Aorta (tissue), 5 donors: ENCODE results near the gene KLF15. TPM values are rescaled to one million over a fixed set of nuclear protein-coding genes. Genes with fewer than 3 reads are reported as not detected.

ENCODE experiments used
- ATAC-seq: fragments of 200-7000 bp; cut with Tn5 transposase; one replicate; pipeline ENCODE4 v1.9.1; 2022; ENCODE audit warnings: moderate library complexity; ENCODE audit not compliant: low FRiP score
- DNase-seq, 2 donors: peaks; one replicate each; pipeline ENCODE4 v3.0.0-alpha.2; 2020
- H3K27ac ChIP-seq, 2 donors: one replicate each; pipeline ENCODE4 v1.5.1; 2013; ENCODE audit warnings: low read length in 2 of 2, mild to moderate bottlenecking in 2 of 2, moderate library complexity in 2 of 2, control low read depth in 1 of 2, inconsistent platforms in 1 of 2, low read depth in 1 of 2
- H3K27me3 ChIP-seq, 2 donors: one replicate each; pipeline ENCODE4 v1.6.1; 2013; ENCODE audit warnings: control low read depth in 1 of 2, low read length in 1 of 2, mild to moderate bottlenecking in 1 of 2, moderate library complexity in 1 of 2; ENCODE audit not compliant: insufficient read depth in 2 of 2, control insufficient read depth in 1 of 2
- H3K36me3 ChIP-seq, 2 donors: one replicate each; pipeline ENCODE4 v1.6.1; 2013; ENCODE audit warnings: control low read depth in 1 of 2, low read length in 1 of 2, mild to moderate bottlenecking in 1 of 2; ENCODE audit not compliant: insufficient read depth in 2 of 2, control insufficient read depth in 1 of 2
- H3K4me1 ChIP-seq, 2 donors: one replicate each; pipeline ENCODE4 v1.6.1; 2013; ENCODE audit warnings: low read length in 2 of 2, control low read depth in 1 of 2, mild to moderate bottlenecking in 1 of 2, moderate library complexity in 1 of 2; ENCODE audit not compliant: insufficient read depth in 2 of 2, control insufficient read depth in 1 of 2
- H3K4me3 ChIP-seq, 2 donors: one replicate each; pipeline ENCODE4 v1.5.1; 2013; ENCODE audit warnings: low read length in 2 of 2, control low read depth in 1 of 2, mild to moderate bottlenecking in 1 of 2
- H3K9me3 ChIP-seq: one replicate; pipeline ENCODE4 v1.6.1; 2013; ENCODE audit warnings: mild to moderate bottlenecking, low read length; ENCODE audit not compliant: control insufficient read depth
- WGBS, 2 donors: extraction: QIAGEN DNeasy Blood & Tissue Kit; methylation state at CpG; one replicate each; pipeline ENCODE4 v1.1.7; 2013; 5-methylcytosine and 5-hydroxymethylcytosine counted together
- intact Hi-C, 2 donors: fragments of 100-400 bp; cut with DNase I; formaldehyde crosslinking; loops; one replicate each; pipeline versions ENCODE4 v1.14.2 to v1.15.0; 2022
- polyA plus RNA-seq, 2 donors: library from polyadenylated mRNA; stranded (reverse); fragments of 200-250 nt; gene quantifications; one replicate each; pipeline ENCODE4 v1.2.3, GENCODE V29; 2013
- total RNA-seq, 2 donors: library from RNA; stranded (reverse); fragmentation: NEBNext Ultra II Directional; extraction: Animal tissue kit (Norgen Biotek cat#: 25700); gene quantifications; one replicate each; pipeline ENCODE4 v1.2.1, GENCODE V29; 2021
- donor health status: healthy with polysubstance abuse.
- donor health status: Bipolar disorder and iron deficiency.
- donor health status: DM: no; HTN: no; CAD: no.
- donor health status: DM: no; HTN: no; CAD: no.
- donor health status: DM: yes; HTN: yes; CAD: no.

Gene KLF15
- total and polyA plus RNA-seq, 4 donors = 8.5 to 43.9 (median 31.8) TPM

DNA sequence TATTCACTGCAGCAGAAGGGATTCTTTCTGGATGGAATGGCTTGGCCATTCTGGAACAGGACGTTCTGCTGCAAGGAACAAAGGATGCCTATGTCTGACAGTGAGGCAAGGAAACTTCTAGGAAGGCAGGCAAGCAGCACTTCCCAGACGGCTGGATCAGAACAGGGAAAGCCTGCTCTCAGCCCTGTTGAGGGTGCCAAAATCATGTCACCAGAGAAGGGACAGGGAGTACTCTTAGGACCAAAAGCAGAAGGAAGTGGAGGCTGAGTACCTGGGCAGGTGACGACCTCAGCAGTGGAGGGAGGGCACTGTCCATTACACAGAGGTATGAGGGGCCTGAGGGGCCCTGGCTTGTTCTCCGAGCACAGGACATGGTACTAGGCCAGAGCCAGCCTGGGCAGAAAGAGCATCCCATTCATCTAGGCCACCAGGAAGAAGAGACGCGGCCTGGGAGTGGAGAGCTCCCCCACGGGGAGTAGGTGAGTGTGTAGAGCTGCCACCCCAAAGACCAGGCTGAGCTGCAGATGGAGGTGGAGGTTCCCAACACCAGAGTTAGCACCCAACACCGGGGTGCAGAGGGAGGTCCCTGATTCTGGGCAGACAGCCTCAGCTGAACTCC, 9.6 kb downstream of the KLF15 start:
- Histone ChIP-seq H3K36me3 (peaks cover 0 to 21% of the 10 kb centered on the region in 2 donors), H3K9me3 (no peaks in the 10 kb centered on the region), H3K4me3 (no peak overlapping the region), H3K27me3 (no peaks in the 10 kb centered on the region), H3K27ac (no peak overlapping the region), H3K4me1 (no peaks in the 10 kb centered on the region)
- no peak for ATAC-seq
- intact Hi-C loops = no loop called here
- WGBS, 2 donors = 76 to 83% methylated on average over 8 of the region's 8 CpGs
- peak; percentile 18 to 43 for DNase-seq

DNA sequence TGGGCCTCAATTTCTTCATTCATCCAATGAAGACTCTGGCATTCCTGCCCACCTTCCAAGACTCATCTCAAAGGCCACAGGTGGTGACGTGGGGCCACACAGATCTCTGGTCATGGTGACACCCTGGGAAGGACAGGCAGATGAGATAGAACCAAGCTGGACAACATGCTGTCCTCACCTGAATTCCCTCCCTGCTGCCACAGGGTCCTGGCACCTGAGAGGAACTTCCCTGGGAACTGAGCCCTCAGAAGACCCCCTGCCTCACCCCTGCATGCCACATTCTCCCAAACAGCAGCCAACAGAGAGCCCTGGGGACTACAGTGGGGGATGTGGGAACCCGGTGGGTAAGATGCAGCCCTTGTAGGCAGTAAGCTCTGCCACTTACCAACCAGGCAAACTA, 10.7 kb downstream of the KLF15 start:
- Histone ChIP-seq H3K27ac (no peak overlapping the region), H3K27me3 (no peaks in the 10 kb centered on the region), H3K36me3 (peaks cover 0 to 11% of the 10 kb centered on the region in 2 donors), H3K4me1 (no peaks in the 10 kb centered on the region), H3K9me3 (no peaks in the 10 kb centered on the region), H3K4me3 (no peak overlapping the region)
- ATAC-seq (no peak), DNase-seq (peak in 1 of 2 donors; percentile 3)
- 81 to 93% methylated on average over 2 of the region's 2 CpGs for WGBS, 2 donors
- intact Hi-C loops = no loop called here

DNA sequence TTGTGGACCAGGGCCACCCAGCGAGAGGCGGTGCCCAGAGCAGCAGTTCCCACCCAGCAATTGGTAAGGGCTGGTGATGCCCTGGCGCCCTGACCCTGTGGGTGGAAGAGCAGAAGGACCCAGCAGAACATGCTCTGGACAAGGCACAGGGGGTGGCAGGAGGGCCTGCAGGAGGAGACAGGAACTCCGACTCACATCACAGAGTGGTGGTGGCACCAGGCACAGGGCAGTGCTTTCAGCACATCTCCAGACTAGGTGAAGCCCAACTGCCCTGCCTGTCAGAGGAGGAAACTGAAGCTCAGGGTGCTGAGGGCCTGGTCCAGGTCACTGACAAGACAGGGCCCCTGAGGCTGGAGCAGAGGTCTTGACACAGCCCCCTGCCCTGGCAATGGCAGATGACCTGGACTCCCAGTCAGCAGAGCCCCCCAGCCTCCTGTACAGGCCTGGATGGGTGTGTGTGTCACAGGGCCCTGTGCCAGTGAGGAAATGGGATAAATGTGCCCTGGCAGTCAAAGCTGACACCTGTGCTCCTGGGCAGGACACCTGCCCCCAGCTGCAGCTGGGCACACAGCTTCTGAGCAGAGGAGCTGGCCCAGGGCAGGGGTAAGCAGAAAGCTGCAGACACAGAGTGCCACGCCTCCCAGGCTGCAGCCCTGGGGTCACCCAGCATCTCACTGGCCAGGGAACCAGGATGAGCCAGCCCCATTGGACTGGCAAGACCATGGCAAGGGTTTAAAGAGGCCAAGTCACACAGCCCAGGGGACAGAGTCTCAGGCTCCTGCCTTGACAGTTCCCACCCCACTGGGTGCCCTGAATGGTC, 11.4 kb downstream of the KLF15 start:
- Histone ChIP-seq H3K36me3 (peaks cover 0 to 7% of the 10 kb centered on the region in 2 donors), H3K27me3 (no peaks in the 10 kb centered on the region), H3K9me3 (no peaks in the 10 kb centered on the region), H3K4me3 (no peak overlapping the region), H3K4me1 (no peaks in the 10 kb centered on the region), H3K27ac (no peak overlapping the region)
- ATAC-seq (no peak), DNase-seq (peak in 1 of 2 donors; percentile 41)
- intact Hi-C loops = no loop called here
- WGBS, 2 donors = 91 to 98% methylated on average over 5 of the region's 5 CpGs

DNA sequence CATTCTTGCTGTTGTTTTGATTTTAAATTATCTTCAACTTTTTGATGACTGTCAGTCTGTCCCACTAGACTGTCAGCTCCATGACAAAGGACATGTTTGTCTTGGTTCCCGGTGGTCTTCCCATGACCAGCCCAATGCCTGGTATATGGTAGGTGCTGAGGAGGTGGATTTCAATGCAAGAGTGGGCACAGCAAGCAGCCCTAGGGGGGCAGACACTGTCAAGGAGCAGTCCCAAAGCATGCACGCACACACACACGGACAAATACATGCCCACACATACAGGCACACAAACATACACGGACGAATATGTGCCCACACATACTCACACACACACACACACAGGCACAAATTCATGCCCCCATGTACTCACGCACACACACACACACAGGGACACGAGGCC, 12.0 kb downstream of the KLF15 start:
- intact Hi-C loops = no loop called here
- Histone ChIP-seq H3K27me3 (no peaks in the 10 kb centered on the region), H3K4me3 (no peak overlapping the region), H3K36me3 (peaks cover 0 to 5% of the 10 kb centered on the region in 2 donors), H3K9me3 (peaks cover 3% of the 10 kb centered on the region), H3K27ac (no peak overlapping the region), H3K4me1 (no peaks in the 10 kb centered on the region)
- DNase-seq = no peak
- ATAC-seq = no peak
- 93 to 95% methylated on average over 7 of the region's 7 CpGs for WGBS, 2 donors

DNA sequence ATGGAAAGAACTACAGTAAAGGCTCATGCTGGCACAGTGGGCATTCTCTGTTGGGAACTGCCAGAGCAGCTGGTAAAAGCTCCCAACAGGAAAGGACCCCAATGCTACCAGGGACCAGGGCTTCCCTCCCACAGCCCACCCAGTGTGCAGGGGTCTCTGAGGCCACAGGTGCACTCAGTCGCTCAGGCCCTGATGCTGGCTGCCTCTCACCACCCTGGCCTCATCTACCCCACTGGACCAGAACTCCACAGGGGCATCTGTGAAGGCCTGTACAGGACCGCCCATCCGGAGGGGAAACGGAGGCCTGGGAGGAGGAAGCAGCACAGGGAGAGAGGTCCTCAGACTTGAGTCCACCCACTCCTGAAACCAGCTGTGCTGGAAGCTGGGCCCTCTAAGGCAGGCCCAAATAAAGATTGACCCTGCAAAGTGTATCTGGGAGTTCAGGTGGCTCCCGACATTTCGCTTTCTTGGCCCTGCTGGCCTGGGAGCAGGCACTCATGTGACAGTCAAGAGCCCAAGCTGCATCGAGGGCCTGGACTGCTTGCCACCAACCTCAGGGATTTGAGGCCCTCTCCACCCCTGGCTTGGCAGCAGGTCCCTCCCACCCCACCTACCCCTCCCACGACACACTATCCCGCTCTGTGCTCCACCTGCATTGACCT, 12.7 kb downstream of the KLF15 start:
- no peak overlapping the region for H3K27ac ChIP-seq
- no peaks in the 10 kb centered on the region for H3K27me3 ChIP-seq
- 95 to 96% methylated on average over 9 of the region's 9 CpGs for WGBS, 2 donors
- no peak overlapping the region for H3K4me3 ChIP-seq
- peak in 1 of 2 donors; percentile 29 for DNase-seq
- no peaks in the 10 kb centered on the region for H3K4me1 ChIP-seq
- peaks cover 3% of the 10 kb centered on the region for H3K9me3 ChIP-seq
- H3K36me3 ChIP-seq = peaks cover 0 to 5% of the 10 kb centered on the region in 2 donors
- intact Hi-C loops = no loop called here
- no peak for ATAC-seq

DNA sequence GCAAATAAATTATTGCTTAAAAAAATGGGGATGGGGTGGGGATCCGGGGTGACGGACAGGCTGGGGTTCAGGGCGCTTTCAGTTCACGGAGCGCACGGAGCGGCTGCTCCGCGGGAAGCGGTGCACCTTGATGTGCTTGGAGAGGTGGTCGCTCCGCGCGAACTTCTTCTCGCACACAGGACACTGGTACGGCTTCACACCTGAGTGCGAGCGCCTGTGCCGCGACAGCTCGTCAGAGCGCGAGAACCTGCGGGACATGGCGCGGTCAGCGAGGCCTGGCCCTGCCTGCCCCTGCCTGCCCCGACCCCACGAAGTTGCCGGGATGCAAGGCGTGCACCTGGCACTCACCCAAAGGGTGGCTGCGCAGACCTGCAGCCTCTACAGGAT, 13.6 kb downstream of the KLF15 start:
- peak in 1 of 2 donors; percentile 42 for DNase-seq
- no peaks in the 10 kb centered on the region for H3K27me3 ChIP-seq
- no peaks in the 10 kb centered on the region for H3K4me1 ChIP-seq
- H3K36me3 ChIP-seq = peaks cover 0 to 5% of the 10 kb centered on the region in 2 donors
- ATAC-seq = no peak
- peaks cover 3% of the 10 kb centered on the region for H3K9me3 ChIP-seq
- intact Hi-C loops = no loop called here
- no peak overlapping the region for H3K4me3 ChIP-seq
- H3K27ac ChIP-seq = no peak overlapping the region
- WGBS, 2 donors = 94 to 96% methylated on average over 32 of the region's 32 CpGs

DNA sequence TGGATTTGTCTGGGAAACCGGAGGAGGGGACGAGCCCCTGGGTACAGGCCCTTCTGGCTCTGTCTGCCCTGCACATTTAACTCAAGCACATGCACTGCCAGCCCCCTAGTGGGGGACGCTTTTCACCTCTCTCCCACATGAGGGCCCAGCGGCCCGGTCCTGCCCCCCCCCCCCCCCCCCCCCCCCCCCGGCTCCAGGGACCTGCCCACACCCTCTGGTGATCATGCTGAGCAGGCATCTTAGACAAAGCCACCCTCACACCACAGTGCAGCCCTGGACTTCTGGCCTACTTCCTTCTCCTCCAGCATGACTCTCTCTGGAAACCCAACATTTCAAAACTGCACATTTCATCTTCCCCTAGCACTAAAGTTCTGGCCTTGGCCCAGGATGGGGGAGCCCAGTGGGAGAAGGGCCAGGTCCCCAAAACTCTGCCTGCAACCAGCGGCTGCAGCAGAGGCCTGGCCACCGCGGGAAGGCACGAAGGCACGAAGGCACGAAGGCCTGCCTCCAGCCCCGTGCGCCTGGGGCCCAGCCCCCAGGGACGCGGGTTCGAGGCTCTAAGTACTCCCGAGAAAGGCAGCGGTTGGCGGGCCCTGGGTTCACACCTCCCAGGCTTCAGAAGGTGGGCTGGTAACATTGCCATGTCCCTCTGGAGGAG, 14.1 kb downstream of the KLF15 start:
- H3K4me3 ChIP-seq = no peak overlapping the region
- no peak overlapping the region for H3K27ac ChIP-seq
- peaks cover 3% of the 10 kb centered on the region for H3K9me3 ChIP-seq
- no peaks in the 10 kb centered on the region for H3K27me3 ChIP-seq
- DNase-seq (peak in 1 of 2 donors; percentile 43), ATAC-seq (no peak)
- peaks cover 0 to 5% of the 10 kb centered on the region in 2 donors for H3K36me3 ChIP-seq
- H3K4me1 ChIP-seq = no peaks in the 10 kb centered on the region
- intact Hi-C loops = no loop called here
- 54 to 59% methylated on average over 17 to 20 of the region's 20 CpGs for WGBS, 2 donors

DNA sequence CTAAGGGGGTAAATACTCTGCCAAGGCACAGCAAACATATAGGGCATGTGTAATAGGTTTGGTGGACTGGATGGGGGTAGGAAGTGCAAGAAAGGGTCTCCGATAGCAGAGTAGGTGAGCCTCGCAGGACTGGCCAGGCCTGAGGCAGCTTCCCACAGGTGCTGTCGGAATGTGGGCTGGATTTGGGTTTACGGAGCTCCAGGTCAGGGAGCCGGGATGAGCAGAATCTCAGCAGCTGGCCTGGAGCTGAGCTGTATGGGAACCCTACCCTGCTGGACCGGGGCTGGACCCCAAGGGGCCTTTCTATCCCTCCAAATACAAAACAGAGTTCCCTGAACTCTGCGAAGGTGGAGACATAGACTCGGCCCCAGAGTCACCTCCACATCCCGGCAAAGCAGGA, 15.0 kb downstream of the KLF15 start:
- H3K9me3 ChIP-seq = peaks cover 3% of the 10 kb centered on the region
- peak in 1 of 2 donors; percentile 18 for DNase-seq
- no peaks in the 10 kb centered on the region for H3K27me3 ChIP-seq
- H3K4me3 ChIP-seq = no peak overlapping the region
- H3K27ac ChIP-seq = no peak overlapping the region
- intact Hi-C loops = no loop called here
- H3K36me3 ChIP-seq = peaks cover 0 to 6% of the 10 kb centered on the region in 2 donors
- ATAC-seq = no peak
- H3K4me1 ChIP-seq = no peaks in the 10 kb centered on the region
- 65 to 70% methylated on average over 9 of the region's 9 CpGs for WGBS, 2 donors
